ENCODE results near the gene SHISA5. TPM values are rescaled to one million over a fixed set of nuclear protein-coding genes. Genes with fewer than 3 reads are reported as not detected.
"Not testable (repeated sequence)": the region's sequence is repeated elsewhere in the genome, so short reads cannot be mapped to it uniquely, and the experiment has no call there.

Gene SHISA5
- total RNA-seq, 2 donors from 2014 or later = 64.0 to 75.3 TPM

DNA sequence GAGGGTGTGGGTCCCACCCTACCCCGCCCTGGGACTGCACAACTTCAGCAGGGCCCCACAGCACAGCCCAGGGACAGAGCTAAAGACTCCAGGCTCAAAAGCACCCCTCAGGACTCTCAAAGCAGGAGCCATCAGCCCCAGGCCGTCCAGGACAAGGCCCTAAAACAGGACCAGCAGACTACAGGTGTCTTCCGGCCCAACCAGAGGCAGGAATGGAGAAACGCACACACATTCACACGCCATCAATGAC, 31.4 kb downstream of the SHISA5 start:
- H3K36me3 Mint-ChIP-seq = peaks cover 5 to 31% of the 10 kb centered on the region in 2 donors
- H3K9me3 Mint-ChIP-seq = no peaks in the 10 kb centered on the region
- ATAC-seq = no peak

GRCh38 chr3:48470286-48470685, 33.7 kb downstream of the SHISA5 start:
- H3K36me3 Mint-ChIP-seq = peaks cover 19 to 46% of the 10 kb centered on the region in 2 donors
- DNase-seq (ENCODE audit: low spot score in 2 of 2) (no peak), ATAC-seq (no peak)
- H3K9me3 Mint-ChIP-seq = no peaks in the 10 kb centered on the region
- H3K27ac Mint-ChIP-seq = peak overlapping the region; percentile 96 to 98

More for the DNA sequence above, 31.4 kb downstream of the SHISA5 start:
- no peak for DNase-seq (ENCODE audit: low spot score in 2 of 2)
- peak overlapping the region; percentile 94 to 98 for H3K27ac Mint-ChIP-seq

DNA sequence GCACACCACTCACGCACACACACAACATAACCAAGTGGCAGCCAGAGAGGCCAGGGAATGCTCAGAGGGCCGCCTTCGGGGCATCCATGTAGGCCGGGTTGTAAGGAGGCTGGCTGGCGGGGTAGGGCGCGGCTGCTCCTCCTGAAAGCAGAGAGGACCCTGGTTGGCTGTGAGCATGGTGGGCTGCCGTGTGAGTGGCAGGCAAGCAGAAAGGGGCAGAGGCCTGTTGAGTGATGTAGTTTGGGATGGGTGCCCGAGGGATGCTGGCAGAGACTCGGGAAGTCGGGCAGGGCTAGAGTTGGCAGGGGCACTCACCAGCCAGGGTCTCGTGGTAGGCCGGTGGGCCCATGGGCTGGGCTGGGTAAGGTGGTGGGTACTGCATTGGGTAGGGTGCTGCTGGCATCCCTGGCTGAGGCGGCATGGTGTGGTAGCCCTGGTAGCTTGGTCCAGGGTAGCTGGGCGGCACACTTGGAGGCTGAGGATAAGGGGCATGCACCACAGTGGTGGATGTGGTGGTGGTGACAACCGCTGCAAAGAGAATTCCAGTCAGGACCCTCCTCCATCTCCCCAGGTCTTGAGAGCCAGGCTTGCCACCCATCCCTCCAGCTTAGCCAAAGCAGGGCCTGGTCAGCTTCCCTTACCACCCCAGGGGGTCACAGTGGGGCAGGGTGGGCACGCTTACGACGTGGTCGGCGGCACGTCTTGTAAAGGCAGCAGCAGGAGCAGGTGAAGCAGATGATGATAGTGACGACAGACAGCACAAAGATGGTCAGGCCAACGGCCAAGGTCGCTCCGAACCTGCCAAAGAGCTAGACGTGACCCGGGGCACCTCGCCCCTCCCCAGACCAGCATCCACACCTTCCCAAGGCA, 34.7 kb downstream of the SHISA5 start:
- H3K9me3 Mint-ChIP-seq = no peaks in the 10 kb centered on the region
- ATAC-seq = no peak
- H3K27ac Mint-ChIP-seq = peak overlapping the region; percentile 96 to 98
- peak in 1 of 2 donors; percentile 53 for DNase-seq (ENCODE audit: low spot score in 2 of 2)
- H3K36me3 Mint-ChIP-seq = peaks cover 19 to 38% of the 10 kb centered on the region in 2 donors

GRCh38 chr3:48468329-48468731, 35.6 kb downstream of the SHISA5 start:
- peak in 1 of 2 donors; percentile 52 for DNase-seq (ENCODE audit: low spot score in 2 of 2)
- H3K9me3 Mint-ChIP-seq = no peaks in the 10 kb centered on the region
- H3K36me3 Mint-ChIP-seq = peaks cover 19 to 38% of the 10 kb centered on the region in 2 donors
- no peak for ATAC-seq
- H3K27ac Mint-ChIP-seq = peak overlapping the region; percentile 96 to 98

DNA sequence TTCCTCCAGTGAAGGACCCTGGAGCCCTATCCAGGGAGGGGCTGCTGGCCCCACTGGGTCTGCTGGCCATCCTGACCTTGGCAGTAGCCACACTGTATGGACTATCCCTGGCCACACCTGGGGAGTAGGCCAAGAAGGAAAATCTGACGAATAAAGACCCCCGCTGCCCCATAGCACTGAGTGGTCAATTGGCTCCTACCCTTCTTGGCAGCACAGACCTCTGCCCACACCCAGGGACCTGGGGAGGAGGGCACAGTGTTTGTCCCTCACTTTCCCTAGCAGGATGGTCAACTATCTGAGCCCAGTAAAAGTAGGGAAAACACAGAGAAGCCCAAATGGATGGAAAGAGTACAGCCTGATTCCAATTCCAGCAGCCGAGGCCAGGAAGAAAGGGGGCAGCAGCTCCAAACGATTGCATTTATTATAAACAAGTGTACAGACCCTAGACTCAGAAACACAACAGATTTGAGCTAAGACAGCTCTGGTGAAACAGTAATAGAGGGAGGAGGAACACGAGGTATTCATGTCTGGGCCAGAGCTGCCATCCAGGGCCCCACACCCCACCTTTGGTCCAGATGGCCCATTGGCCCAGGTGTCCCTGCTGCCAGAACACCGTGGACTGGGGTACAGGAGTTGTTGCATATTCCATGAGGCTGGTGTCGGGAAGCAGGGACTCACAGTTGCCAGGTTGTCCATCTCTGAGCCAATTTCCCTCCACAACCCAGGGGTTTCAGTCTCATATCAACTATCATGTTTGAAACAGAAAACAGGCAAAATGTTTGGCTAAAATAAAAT, 36.3 kb downstream of the SHISA5 start:
- no peak for ATAC-seq
- DNase-seq (ENCODE audit: low spot score in 2 of 2) = peak in 1 of 2 donors; percentile 48
- H3K9me3 Mint-ChIP-seq = no peaks in the 10 kb centered on the region
- peak overlapping the region; percentile 96 to 98 for H3K27ac Mint-ChIP-seq
- H3K36me3 Mint-ChIP-seq = peaks cover 19 to 38% of the 10 kb centered on the region in 2 donors

GRCh38 chr3:48467110-48467454, 36.9 kb downstream of the SHISA5 start:
- DNase-seq (ENCODE audit: low spot score in 2 of 2) = no peak
- peak overlapping the region; percentile 96 to 98 for H3K27ac Mint-ChIP-seq
- peaks cover 19 to 38% of the 10 kb centered on the region in 2 donors for H3K36me3 Mint-ChIP-seq
- no peak for ATAC-seq
- H3K9me3 Mint-ChIP-seq = no peaks in the 10 kb centered on the region

DNA sequence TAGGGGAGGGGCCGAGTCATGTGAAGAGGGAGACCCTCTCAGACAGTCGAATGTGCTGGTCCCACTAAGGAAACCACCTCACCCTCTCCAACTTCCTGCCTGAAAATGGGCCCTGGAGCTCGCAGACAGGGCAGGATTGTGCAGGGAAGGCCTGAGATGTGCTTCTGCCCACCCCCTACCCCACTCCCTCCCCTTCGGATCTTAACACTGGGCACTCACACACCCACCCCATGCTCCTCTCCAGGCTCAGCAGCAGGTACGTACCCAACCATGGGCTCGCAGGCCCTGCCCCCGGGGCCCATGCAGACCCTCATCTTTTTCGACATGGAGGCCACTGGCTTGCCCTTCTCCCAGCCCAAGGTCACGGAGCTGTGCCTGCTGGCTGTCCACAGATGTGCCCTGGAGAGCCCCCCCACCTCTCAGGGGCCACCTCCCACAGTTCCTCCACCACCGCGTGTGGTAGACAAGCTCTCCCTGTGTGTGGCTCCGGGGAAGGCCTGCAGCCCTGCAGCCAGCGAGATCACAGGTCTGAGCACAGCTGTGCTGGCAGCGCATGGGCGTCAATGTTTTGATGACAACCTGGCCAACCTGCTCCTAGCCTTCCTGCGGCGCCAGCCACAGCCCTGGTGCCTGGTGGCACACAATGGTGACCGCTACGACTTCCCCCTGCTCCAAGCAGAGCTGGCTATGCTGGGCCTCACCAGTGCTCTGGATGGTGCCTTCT, 37.4 kb downstream of the SHISA5 start:
- Mint-ChIP-seq H3K36me3 (peaks cover 19 to 38% of the 10 kb centered on the region in 2 donors), H3K27ac (peak overlapping the region; percentile 96 to 98), H3K9me3 (no peaks in the 10 kb centered on the region)
- ATAC-seq = peak; percentile 43 to 48
- peak in 1 of 2 donors; percentile 65 for DNase-seq (ENCODE audit: low spot score in 2 of 2)

DNA sequence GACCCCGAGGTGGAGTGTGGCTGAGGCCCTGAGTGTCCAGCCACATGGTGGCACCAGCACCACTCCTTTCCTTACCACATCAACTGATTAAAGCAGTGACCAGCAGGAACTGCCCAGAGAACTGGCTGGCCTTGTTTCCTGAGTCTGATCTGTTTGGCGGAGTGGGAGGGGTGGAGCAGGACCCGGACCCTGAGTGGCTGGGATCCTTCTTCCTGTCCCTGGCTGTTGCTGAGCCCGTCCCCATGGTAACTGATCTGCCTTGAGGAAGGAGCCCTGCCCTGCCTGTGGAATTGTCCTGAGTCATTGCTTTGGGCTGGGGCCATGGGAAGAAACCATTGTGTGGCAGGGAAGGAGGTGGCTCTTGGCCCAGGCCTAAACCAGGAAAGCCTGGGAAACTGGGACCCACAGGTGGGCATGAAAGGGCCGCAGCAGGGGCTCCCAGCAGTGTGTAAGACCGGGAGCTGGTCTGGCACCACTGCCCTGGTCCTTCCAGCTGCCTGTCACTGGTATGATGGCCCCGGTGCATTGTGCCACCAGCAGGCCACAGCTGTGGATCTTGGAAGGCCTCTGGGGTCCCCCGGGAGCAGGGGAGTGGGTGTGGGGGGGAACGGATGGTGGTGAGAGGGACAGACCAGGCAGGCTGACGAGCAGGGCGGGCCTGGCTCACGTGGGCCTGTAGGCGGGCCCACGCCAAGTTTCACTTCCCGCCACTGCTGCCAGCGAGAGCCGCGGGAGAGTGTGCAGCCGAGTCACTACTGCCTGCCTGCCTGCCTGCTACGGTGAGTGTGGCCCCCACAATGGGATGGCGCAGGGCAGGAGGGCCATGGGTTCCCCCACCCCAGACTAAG, 38.2 kb downstream of the SHISA5 start:
- Mint-ChIP-seq H3K36me3 (peaks cover 19 to 38% of the 10 kb centered on the region in 2 donors), H3K27ac (peak overlapping the region; percentile 96 to 98), H3K9me3 (no peaks in the 10 kb centered on the region)
- DNase-seq (ENCODE audit: low spot score in 2 of 2) (peak; percentile 81 to 89), ATAC-seq (peak; percentile 93 to 95)

DNA sequence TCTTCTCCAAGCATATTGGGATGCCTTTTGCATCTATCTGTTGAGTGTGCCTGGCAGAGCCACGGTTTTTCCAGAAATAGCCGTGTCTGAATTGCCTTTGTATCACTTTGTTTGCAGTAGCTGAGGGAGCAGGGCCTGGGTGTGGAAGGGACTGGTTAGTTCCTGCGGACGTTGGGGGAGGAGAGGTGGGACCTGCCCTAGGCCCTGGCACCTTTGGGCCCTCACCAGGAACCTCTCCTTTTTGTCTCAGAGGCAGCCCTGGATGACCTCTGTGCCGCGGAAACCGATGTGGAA, 38.8 kb downstream of the SHISA5 start:
- H3K9me3 Mint-ChIP-seq = no peaks in the 10 kb centered on the region
- H3K36me3 Mint-ChIP-seq = peaks cover 19 to 35% of the 10 kb centered on the region in 2 donors
- DNase-seq (ENCODE audit: low spot score in 2 of 2) (no peak), ATAC-seq (no peak)
- H3K27ac Mint-ChIP-seq = peak overlapping the region; percentile 96 to 98

GRCh38 chr3:48464713-48465221, 39.2 kb downstream of the SHISA5 start:
- DNase-seq (ENCODE audit: low spot score in 2 of 2) (no peak), ATAC-seq (no peak)
- H3K36me3 Mint-ChIP-seq = peaks cover 19 to 31% of the 10 kb centered on the region in 2 donors
- H3K27ac Mint-ChIP-seq = peak overlapping the region in 1 of 2 donors; percentile 98
- H3K9me3 Mint-ChIP-seq = no peaks in the 10 kb centered on the region

DNA sequence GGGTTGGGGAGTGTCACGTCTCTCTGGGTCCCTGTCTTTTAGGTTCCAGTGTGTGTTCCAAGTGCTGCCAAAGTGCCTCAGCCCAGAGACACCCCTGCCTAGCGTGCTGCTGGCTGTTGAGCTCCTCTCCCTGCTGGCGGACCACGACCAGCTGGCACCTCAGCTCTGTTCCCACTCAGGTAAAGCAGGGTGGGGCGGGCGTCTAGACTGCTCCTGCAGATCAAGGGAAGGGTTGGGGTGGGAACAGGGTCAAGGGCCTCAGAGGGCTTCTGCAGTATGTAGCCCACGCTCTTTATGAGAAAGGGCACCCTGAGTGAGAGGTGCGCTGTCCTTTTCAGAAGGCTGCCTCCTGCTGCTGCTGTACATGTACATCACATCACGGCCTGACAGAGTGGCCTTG, 40.3 kb downstream of the SHISA5 start:
- H3K9me3 Mint-ChIP-seq = no peaks in the 10 kb centered on the region
- DNase-seq (ENCODE audit: low spot score in 2 of 2) (no peak), ATAC-seq (no peak)
- H3K36me3 Mint-ChIP-seq = peaks cover 19 to 23% of the 10 kb centered on the region in 2 donors
- peak overlapping the region in 1 of 2 donors; percentile 22 for H3K27ac Mint-ChIP-seq

DNA sequence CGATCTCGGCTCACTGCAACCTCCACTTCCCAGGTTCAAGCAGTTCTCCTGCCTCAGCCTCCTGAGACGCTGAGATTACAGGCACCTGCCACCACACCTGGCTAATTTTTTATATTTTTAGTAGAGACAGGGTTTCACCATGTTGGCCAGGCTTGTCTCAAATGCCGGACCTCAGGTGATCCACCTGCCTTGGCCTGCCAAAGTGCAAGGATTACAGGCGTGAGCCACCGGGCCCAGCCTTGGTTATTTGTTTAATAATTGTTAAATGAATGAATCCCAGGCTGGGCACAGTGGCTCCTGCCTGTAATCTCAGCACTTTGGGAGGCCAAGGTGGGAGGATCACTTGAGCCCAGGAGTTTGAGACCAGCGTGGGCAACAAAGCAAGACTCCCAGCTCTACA, 42.2 kb downstream of the SHISA5 start:
- DNase-seq (ENCODE audit: low spot score in 2 of 2); H3K36me3 Mint-ChIP-seq; H3K9me3 Mint-ChIP-seq; H3K27ac Mint-ChIP-seq; ATAC-seq: not testable (repeated sequence)

GRCh38 chr3:48460517-48460902, 43.5 kb downstream of the SHISA5 start:
- Mint-ChIP-seq H3K36me3 (no peaks in the 10 kb centered on the region), H3K27ac (peak overlapping the region in 1 of 2 donors; percentile 2), H3K9me3 (no peaks in the 10 kb centered on the region)
- ATAC-seq = no peak
- DNase-seq (ENCODE audit: low spot score in 2 of 2) = no peak

- no peak overlapping the region for H3K27ac Mint-ChIP-seq
- ATAC-seq = no peak
- DNase-seq (ENCODE audit: low spot score in 2 of 2) = no peak
- peaks cover 0 to 3% of the 10 kb centered on the region in 2 donors for H3K36me3 Mint-ChIP-seq
- no peaks in the 10 kb centered on the region for H3K9me3 Mint-ChIP-seq
Observed at GRCh38 chr3:48459773-48460516, 44.0 kb downstream of the SHISA5 start.

DNA sequence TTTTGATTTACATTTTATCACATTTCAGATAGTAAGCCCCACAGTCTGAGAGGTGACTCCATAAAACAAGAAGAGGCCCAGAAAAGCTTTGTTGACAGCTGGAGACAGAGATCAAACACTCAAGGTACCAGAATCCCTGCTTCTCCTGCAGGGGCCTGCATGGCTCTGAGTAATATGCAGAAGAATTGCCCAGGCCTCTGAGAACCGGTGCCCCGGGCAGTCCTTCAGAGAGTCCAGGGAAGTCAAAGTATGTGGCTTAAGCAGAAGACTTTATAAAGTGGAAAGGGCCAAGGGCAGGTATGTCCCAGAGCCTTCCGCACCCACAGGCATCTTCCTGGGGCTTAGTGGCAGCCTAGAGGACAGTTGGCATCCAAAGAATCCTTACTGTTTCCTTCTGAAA, 44.6 kb downstream of the SHISA5 start:
- no peak for ATAC-seq
- no peak for DNase-seq (ENCODE audit: low spot score in 2 of 2)
- peaks cover 0 to 5% of the 10 kb centered on the region in 2 donors for H3K36me3 Mint-ChIP-seq
- no peak overlapping the region for H3K27ac Mint-ChIP-seq
- no peaks in the 10 kb centered on the region for H3K9me3 Mint-ChIP-seq
